ENCODE measurements around the gene JMJD6. TPM values are rescaled to one million over a fixed set of nuclear protein-coding genes. Genes with fewer than 3 reads are reported as not detected.
A peak's percentile ranks its signal among the peaks of the same experiment; 100 is the strongest.

JMJD6 gene
- total RNA-seq, 2 donors from 2014 or later: 35.0 to 37.4 TPM

GRCh38 chr17:76722279-76722678, 4.1 kb downstream of the JMJD6 start:
- Histone ChIP-seq H3K4me1 (peaks cover 0 to 51% of the 10 kb centered on the region in 2 donors), H3K36me3 (peaks cover 79% of the 10 kb centered on the region)

GRCh38 chr17:76721463-76721862, 4.9 kb downstream of the JMJD6 start:
- TF ChIP-seq, protein P1, sequence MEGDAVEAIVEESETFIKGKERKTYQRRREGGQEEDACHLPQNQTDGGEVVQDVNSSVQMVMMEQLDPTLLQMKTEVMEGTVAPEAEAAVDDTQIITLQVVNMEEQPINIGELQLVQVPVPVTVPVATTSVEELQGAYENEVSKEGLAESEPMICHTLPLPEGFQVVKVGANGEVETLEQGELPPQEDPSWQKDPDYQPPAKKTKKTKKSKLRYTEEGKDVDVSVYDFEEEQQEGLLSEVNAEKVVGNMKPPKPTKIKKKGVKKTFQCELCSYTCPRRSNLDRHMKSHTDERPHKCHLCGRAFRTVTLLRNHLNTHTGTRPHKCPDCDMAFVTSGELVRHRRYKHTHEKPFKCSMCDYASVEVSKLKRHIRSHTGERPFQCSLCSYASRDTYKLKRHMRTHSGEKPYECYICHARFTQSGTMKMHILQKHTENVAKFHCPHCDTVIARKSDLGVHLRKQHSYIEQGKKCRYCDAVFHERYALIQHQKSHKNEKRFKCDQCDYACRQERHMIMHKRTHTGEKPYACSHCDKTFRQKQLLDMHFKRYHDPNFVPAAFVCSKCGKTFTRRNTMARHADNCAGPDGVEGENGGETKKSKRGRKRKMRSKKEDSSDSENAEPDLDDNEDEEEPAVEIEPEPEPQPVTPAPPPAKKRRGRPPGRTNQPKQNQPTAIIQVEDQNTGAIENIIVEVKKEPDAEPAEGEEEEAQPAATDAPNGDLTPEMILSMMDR (IDR thresholded peaks at IDR 0.05): no peak
- H3K4me3 ChIP-seq: no peak overlapping the region
- peak overlapping the region in 1 of 2 donors; percentile 33 for H3K27ac ChIP-seq
- peaks cover 0 to 58% of the 10 kb centered on the region in 2 donors for H3K4me1 ChIP-seq
- no peaks in the 10 kb centered on the region for H3K9me3 ChIP-seq
- H3K36me3 ChIP-seq: peaks cover 87% of the 10 kb centered on the region
- no peak for DNase-seq (ENCODE audit: low spot score)
- no peaks in the 10 kb centered on the region for H3K27me3 ChIP-seq

More at GRCh38 chr17:76722279-76722678, 4.1 kb downstream of the JMJD6 start:
- no peak for DNase-seq (ENCODE audit: low spot score)
- no peak overlapping the region for H3K27ac ChIP-seq
- no peak overlapping the region for H3K4me3 ChIP-seq
- H3K27me3 ChIP-seq: no peaks in the 10 kb centered on the region
- TF ChIP-seq, protein P1 (IDR thresholded peaks at IDR 0.05): no peak
- H3K9me3 ChIP-seq: no peaks in the 10 kb centered on the region

GRCh38 chr17:76720941-76721340, 5.5 kb downstream of the JMJD6 start:
- peaks cover 0 to 63% of the 10 kb centered on the region in 2 donors for H3K4me1 ChIP-seq
- H3K27me3 ChIP-seq: no peaks in the 10 kb centered on the region
- peaks cover 92% of the 10 kb centered on the region for H3K36me3 ChIP-seq
- TF ChIP-seq, protein P1 (IDR thresholded peaks at IDR 0.05): no peak
- DNase-seq (ENCODE audit: low spot score): no peak
- peak overlapping the region in 1 of 2 donors; percentile 33 for H3K27ac ChIP-seq
- H3K4me3 ChIP-seq: no peak overlapping the region
- no peaks in the 10 kb centered on the region for H3K9me3 ChIP-seq

DNA sequence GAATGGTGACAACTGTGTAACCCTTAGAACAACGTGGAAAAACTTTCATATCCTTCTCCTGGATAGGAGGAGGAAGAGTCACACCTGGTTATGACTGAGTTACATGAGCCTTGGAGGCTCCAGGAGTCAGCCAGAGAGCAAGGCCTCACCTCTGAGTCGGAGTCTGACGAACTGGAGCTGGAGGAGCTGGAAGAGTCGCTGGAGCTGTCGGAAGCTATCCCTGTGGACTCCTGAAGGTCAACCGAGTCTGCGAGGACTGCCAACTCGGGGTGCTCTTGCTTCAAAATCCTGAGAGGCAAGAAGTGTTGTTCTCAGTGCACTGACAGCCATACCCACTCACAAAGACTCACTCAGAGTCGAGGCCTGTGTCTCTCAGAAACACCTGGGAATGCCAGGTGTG, 6.2 kb downstream of the JMJD6 start:
- H3K9me3 ChIP-seq: no peaks in the 10 kb centered on the region
- H3K4me3 ChIP-seq: no peak overlapping the region
- peak; percentile 18 for DNase-seq (ENCODE audit: low spot score)
- H3K27me3 ChIP-seq: no peaks in the 10 kb centered on the region
- H3K36me3 ChIP-seq: peaks cover 98% of the 10 kb centered on the region
- no peak overlapping the region for H3K27ac ChIP-seq
- TF ChIP-seq, protein P1 (IDR thresholded peaks at IDR 0.05): no peak
- peaks cover 0 to 66% of the 10 kb centered on the region in 2 donors for H3K4me1 ChIP-seq

GRCh38 chr17:76718516-76718915, 7.9 kb downstream of the JMJD6 start:
- H3K36me3 ChIP-seq: peaks cover 91% of the 10 kb centered on the region
- peaks cover 0 to 57% of the 10 kb centered on the region in 2 donors for H3K4me1 ChIP-seq
- DNase-seq (ENCODE audit: low spot score): no peak
- no peak overlapping the region for H3K27ac ChIP-seq
- H3K9me3 ChIP-seq: no peaks in the 10 kb centered on the region
- H3K27me3 ChIP-seq: no peaks in the 10 kb centered on the region
- H3K4me3 ChIP-seq: no peak overlapping the region
- TF ChIP-seq, protein P1 (IDR thresholded peaks at IDR 0.05): no peak

DNA sequence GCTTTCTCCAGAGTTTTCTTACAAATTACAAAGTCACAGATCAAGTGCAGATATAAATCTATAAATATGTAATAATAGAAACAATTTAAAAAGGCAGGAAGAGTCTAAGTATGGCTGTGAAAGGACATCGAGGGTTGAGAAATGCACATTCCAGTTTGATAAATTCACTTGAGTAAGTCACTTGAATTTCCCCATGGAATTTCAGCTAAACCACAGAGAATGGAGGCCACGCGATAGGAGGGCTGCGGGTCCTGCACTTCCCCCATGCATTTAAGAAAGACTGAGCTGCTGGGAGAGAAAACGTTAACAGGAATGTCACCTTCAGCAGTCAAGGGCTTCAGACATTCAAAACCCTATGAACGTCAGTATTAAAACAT, 9.6 kb downstream of the JMJD6 start:
- Histone ChIP-seq H3K27me3 (no peaks in the 10 kb centered on the region), H3K9me3 (no peaks in the 10 kb centered on the region), H3K4me3 (no peak overlapping the region), H3K27ac (peak overlapping the region; percentile 78 to 79), H3K4me1 (peaks cover 0 to 53% of the 10 kb centered on the region in 2 donors), H3K36me3 (peaks cover 84% of the 10 kb centered on the region)
- TF ChIP-seq, protein P1 (IDR thresholded peaks at IDR 0.05): no peak
- no peak for DNase-seq (ENCODE audit: low spot score)
